Bronchial epithelial cell (primary cell): Measurements from ENCODE around the gene CEACAM6. TPM values are rescaled to one million over a fixed set of nuclear protein-coding genes. Genes with fewer than 3 reads are reported as not detected.
A peak's percentile ranks its signal among the peaks of the same experiment; 100 is the strongest.

ENCODE experiments used
- DNase-seq: peaks from one replicate; pipeline ENCODE4 v3.0.0-alpha.2; 2010; ENCODE audit warnings: low read depth
- FAIRE-seq: peaks from 2 replicates; lab custom pipeline; 2011; peaks lifted over from hg19 to GRCh38; lab: Jason Lieb, UNC
- H3K27me3 ChIP-seq: 2 replicates; pipeline ENCODE4 v1.5.1; 2011; ENCODE audit warnings: low read length; ENCODE audit not compliant: control insufficient read depth, insufficient read depth
- H3K36me3 ChIP-seq: 2 replicates; pipeline ENCODE4 v1.5.1; 2011; ENCODE audit warnings: low read length; ENCODE audit not compliant: control insufficient read depth, insufficient read depth
- H3K4me3 ChIP-seq: 2 replicates; pipeline ENCODE4 v1.5.1; 2011; ENCODE audit warnings: mild to moderate bottlenecking, low read depth, low read length, control low read depth
- total RNA-seq: library from RNA; depleted of rRNA; stranded (reverse); fragments of >200 nt; gene quantifications from 2 replicates; pipeline ENCODE4 v1.2.1, GENCODE V29; 2014
- TF ChIP-seq, protein P1 (sequence below): IDR thresholded peaks from 2 replicates; pipeline ENCODE4 v1.5.1; 2011; ENCODE audit warnings: mild to moderate bottlenecking, moderate library complexity, low read length, control low read depth, inconsistent platforms; ENCODE audit not compliant: insufficient read depth, severe bottlenecking

Gene CEACAM6
- total RNA-seq, 1 donor from 2014 or later = 13.7 TPM

DNA sequence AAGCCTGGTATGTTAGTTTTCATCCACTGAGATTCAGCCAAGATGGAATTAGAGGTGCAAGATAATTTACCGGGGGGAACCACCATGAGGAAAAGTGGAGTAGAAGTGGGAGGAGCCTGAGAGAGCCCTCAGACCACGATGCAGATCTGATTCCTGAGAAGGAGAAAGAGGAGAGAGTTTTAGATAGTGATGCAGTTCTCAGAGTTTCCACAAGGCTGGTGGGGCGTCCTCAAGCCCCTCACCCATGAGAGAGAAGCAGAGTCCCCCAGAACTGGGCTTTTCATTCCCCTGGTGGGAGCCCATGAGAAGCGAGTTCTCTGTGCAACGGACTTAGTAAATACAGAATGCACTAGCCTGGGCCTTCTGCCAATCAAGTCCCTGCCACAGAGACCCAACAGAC lies 28.8 kb upstream of the CEACAM6 start:
- Histone ChIP-seq H3K4me3 (no peak overlapping the region), H3K27me3 (peaks cover 6% of the 10 kb centered on the region), H3K36me3 (no peaks in the 10 kb centered on the region)
- no peak for FAIRE-seq
- no peak for DNase-seq
- TF ChIP-seq, protein P1, sequence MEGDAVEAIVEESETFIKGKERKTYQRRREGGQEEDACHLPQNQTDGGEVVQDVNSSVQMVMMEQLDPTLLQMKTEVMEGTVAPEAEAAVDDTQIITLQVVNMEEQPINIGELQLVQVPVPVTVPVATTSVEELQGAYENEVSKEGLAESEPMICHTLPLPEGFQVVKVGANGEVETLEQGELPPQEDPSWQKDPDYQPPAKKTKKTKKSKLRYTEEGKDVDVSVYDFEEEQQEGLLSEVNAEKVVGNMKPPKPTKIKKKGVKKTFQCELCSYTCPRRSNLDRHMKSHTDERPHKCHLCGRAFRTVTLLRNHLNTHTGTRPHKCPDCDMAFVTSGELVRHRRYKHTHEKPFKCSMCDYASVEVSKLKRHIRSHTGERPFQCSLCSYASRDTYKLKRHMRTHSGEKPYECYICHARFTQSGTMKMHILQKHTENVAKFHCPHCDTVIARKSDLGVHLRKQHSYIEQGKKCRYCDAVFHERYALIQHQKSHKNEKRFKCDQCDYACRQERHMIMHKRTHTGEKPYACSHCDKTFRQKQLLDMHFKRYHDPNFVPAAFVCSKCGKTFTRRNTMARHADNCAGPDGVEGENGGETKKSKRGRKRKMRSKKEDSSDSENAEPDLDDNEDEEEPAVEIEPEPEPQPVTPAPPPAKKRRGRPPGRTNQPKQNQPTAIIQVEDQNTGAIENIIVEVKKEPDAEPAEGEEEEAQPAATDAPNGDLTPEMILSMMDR = no peak

GRCh38 chr19:41734156-41734555 lies 21.2 kb upstream of the CEACAM6 start:
- TF ChIP-seq, protein P1 = no peak
- H3K27me3 ChIP-seq = no peaks in the 10 kb centered on the region
- FAIRE-seq (no peak), DNase-seq (no peak)
- no peak overlapping the region for H3K4me3 ChIP-seq
- H3K36me3 ChIP-seq = no peaks in the 10 kb centered on the region

- TF ChIP-seq, protein P1 = no peak
- no peaks in the 10 kb centered on the region for H3K27me3 ChIP-seq
- DNase-seq (peak; percentile 23), FAIRE-seq (no peak)
- no peaks in the 10 kb centered on the region for H3K36me3 ChIP-seq
- H3K4me3 ChIP-seq = no peak overlapping the region
Observed at GRCh38 chr19:41734585-41734984, 20.7 kb upstream of the CEACAM6 start.

GRCh38 chr19:41735071-41735600 lies 20.2 kb upstream of the CEACAM6 start:
- Histone ChIP-seq H3K4me3 (no peak overlapping the region), H3K36me3 (no peaks in the 10 kb centered on the region), H3K27me3 (no peaks in the 10 kb centered on the region)
- DNase-seq (peak; percentile 41), FAIRE-seq (no peak)
- TF ChIP-seq, protein P1 = no peak

GRCh38 chr19:41739361-41739760 lies 16.0 kb upstream of the CEACAM6 start:
- TF ChIP-seq, protein P1 = no peak
- DNase-seq (no peak), FAIRE-seq (no peak)
- H3K27me3 ChIP-seq = no peaks in the 10 kb centered on the region
- H3K36me3 ChIP-seq = no peaks in the 10 kb centered on the region
- H3K4me3 ChIP-seq = no peak overlapping the region
